K562 (cell line): ENCODE measurements around the gene VPS18. TPM values are rescaled to one million over a fixed set of nuclear protein-coding genes. Genes with fewer than 3 reads are reported as not detected.

Experiments
- FIP1L1 ChIP-seq: fragments of 200-400 bp; formaldehyde crosslinking; IDR thresholded peaks from 2 replicates; pipeline ENCODE4 v1.6.1; 2018; ENCODE audit warnings: mild to moderate bottlenecking, low read depth, low read length; ENCODE audit not compliant: poor library complexity, severe bottlenecking
- KDM1A ChIP-seq, 2 experiments: fragments of 450-650 bp; IDR thresholded peaks; 2 replicates each; pipeline ENCODE4 v1.6.1; 2016; ENCODE audit warnings: mild to moderate bottlenecking in 2 of 2
- RBBP5 ChIP-seq: fragments of 200-600 bp; sonication (generic); IDR thresholded peaks from 2 replicates; pipeline ENCODE4 v1.6.1; 2012; ENCODE audit warnings: borderline replicate concordance, mild to moderate bottlenecking, low read length, control low read depth, inconsistent platforms; ENCODE audit not compliant: insufficient read depth, poor library complexity, severe bottlenecking
- TGIF2 ChIP-seq: sonication (generic); formaldehyde crosslinking; IDR thresholded peaks from 2 replicates; pipeline ENCODE4 v1.8.1; 2022; ENCODE audit warnings: mild to moderate bottlenecking, missing genetic modification reagents, moderate library complexity
- polyA plus RNA-seq, 8 experiments: library from polyadenylated mRNA; depleted of rRNA in 4 of 8; stranded (reverse) in 5 of 8; unstranded in 3 of 8; fragments of >200 nt; fragmentation: Nextera tagmentation in 2 of 8; fragmentation: Illumina TruSeq in 1 of 8; extraction: Ambion mirVana in 2 of 8; extraction: Trizol in 1 of 8; gene quantifications; 2 replicates each; pipeline versions ENCODE4 v1.2.1 to v1.2.3, GENCODE V29; 2011 to 2014; ENCODE audit warnings: inconsistent platforms in 1 of 8, missing spikeins in 1 of 8
- total RNA-seq, 7 experiments: library from RNA; depleted of rRNA in 6 of 7; stranded (reverse); fragments of >200 nt in 6 of 7; fragmentation: Illumina TruSeq in 2 of 7; extraction: Trizol in 2 of 7; gene quantifications; 2 replicates each; pipeline versions ENCODE4 v1.2.1 to v1.2.3, GENCODE V29; 2011 to 2021; ENCODE audit warnings: low replicate concordance in 1 of 7
- TF ChIP-seq, protein P1 (sequence below): sonication (generic); formaldehyde crosslinking; IDR thresholded peaks from 2 replicates; pipeline ENCODE4 v1.8.0; 2023; ENCODE audit warnings: missing genetic modification reagents, mild to moderate bottlenecking, borderline replicate concordance
- TF ChIP-seq, protein P2 (sequence below), 2 experiments: fragments of 450-650 bp; formaldehyde crosslinking in 1 of 2; IDR thresholded peaks; 2 replicates each; pipeline versions ENCODE4 v1.4.0 to v1.6.1; 2014 to 2020; ENCODE audit warnings: mild to moderate bottlenecking in 2 of 2, borderline replicate concordance in 1 of 2, low read depth in 1 of 2
- TF ChIP-seq, protein P3 (sequence below), 2 experiments: fragments of 450-650 bp in 1 of 2; IDR thresholded peaks; 2 replicates each; pipeline ENCODE4 v1.6.1; 2011 to 2017; ENCODE audit warnings: low read depth in 2 of 2, antibody characterized with exemption in 1 of 2, borderline replicate concordance in 1 of 2, low read length in 1 of 2, mild to moderate bottlenecking in 1 of 2, mixed read lengths in 1 of 2; ENCODE audit not compliant: control insufficient read depth in 1 of 2

VPS18 gene
- total and polyA plus RNA-seq, 9 of the 15 experiments (the other 6 are each of a cell fraction or from before 2014, with no cell fraction given) = 0.73 to 19.9 (median 8.5) TPM

DNA sequence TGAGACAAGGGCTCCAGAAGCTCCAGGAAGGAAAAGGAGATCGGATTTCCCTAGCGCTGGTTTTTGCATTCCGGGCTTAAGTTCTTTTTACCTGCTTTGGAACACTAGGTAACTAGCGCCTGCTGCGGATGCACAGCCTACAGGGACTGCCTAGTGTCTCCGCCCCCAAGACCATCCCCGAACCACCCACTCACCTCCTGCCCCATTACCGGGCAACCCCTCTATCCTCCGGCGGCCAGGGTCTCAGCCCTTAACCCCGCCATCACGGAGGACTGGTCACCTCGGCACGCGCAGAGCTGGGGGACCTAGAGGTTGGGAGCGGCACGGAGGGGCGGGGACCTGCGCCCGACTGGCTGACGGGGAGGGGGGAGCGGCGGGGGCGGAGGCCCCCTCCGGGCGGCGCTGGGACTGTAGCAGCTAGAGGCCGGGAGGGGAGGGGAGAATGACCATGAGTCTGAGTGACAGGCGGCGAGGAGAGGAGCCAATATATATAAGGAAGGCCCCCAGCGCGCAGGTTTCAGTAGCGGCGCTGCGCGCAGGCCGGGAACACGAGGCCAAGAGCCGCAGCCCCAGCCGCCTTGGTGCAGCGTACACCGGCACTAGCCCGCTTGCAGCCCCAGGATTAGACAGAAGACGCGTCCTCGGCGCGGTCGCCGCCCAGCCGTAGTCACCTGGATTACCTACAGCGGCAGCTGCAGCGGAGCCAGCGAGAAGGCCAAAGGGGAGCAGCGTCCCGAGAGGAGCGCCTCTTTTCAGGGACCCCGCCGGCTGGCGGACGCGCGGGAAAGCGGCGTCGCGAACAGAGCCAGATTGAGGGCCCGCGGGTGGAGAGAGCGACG lies 34.8 kb downstream of the VPS18 start, which contains the start of gene DLL4 (continued):
- TF ChIP-seq, protein P1, sequence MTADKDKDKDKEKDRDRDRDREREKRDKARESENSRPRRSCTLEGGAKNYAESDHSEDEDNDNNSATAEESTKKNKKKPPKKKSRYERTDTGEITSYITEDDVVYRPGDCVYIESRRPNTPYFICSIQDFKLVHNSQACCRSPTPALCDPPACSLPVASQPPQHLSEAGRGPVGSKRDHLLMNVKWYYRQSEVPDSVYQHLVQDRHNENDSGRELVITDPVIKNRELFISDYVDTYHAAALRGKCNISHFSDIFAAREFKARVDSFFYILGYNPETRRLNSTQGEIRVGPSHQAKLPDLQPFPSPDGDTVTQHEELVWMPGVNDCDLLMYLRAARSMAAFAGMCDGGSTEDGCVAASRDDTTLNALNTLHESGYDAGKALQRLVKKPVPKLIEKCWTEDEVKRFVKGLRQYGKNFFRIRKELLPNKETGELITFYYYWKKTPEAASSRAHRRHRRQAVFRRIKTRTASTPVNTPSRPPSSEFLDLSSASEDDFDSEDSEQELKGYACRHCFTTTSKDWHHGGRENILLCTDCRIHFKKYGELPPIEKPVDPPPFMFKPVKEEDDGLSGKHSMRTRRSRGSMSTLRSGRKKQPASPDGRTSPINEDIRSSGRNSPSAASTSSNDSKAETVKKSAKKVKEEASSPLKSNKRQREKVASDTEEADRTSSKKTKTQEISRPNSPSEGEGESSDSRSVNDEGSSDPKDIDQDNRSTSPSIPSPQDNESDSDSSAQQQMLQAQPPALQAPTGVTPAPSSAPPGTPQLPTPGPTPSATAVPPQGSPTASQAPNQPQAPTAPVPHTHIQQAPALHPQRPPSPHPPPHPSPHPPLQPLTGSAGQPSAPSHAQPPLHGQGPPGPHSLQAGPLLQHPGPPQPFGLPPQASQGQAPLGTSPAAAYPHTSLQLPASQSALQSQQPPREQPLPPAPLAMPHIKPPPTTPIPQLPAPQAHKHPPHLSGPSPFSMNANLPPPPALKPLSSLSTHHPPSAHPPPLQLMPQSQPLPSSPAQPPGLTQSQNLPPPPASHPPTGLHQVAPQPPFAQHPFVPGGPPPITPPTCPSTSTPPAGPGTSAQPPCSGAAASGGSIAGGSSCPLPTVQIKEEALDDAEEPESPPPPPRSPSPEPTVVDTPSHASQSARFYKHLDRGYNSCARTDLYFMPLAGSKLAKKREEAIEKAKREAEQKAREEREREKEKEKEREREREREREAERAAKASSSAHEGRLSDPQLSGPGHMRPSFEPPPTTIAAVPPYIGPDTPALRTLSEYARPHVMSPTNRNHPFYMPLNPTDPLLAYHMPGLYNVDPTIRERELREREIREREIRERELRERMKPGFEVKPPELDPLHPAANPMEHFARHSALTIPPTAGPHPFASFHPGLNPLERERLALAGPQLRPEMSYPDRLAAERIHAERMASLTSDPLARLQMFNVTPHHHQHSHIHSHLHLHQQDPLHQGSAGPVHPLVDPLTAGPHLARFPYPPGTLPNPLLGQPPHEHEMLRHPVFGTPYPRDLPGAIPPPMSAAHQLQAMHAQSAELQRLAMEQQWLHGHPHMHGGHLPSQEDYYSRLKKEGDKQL (CRISPR knock-in tag) = peak; percentile 89; the same call in 1 of the 2 replicates
- TF ChIP-seq TGIF2 (CRISPR knock-in tag) = 0 out of 2 replicates have a peak, but pooled peaks have one; percentile 39
- TF ChIP-seq, protein P2, sequence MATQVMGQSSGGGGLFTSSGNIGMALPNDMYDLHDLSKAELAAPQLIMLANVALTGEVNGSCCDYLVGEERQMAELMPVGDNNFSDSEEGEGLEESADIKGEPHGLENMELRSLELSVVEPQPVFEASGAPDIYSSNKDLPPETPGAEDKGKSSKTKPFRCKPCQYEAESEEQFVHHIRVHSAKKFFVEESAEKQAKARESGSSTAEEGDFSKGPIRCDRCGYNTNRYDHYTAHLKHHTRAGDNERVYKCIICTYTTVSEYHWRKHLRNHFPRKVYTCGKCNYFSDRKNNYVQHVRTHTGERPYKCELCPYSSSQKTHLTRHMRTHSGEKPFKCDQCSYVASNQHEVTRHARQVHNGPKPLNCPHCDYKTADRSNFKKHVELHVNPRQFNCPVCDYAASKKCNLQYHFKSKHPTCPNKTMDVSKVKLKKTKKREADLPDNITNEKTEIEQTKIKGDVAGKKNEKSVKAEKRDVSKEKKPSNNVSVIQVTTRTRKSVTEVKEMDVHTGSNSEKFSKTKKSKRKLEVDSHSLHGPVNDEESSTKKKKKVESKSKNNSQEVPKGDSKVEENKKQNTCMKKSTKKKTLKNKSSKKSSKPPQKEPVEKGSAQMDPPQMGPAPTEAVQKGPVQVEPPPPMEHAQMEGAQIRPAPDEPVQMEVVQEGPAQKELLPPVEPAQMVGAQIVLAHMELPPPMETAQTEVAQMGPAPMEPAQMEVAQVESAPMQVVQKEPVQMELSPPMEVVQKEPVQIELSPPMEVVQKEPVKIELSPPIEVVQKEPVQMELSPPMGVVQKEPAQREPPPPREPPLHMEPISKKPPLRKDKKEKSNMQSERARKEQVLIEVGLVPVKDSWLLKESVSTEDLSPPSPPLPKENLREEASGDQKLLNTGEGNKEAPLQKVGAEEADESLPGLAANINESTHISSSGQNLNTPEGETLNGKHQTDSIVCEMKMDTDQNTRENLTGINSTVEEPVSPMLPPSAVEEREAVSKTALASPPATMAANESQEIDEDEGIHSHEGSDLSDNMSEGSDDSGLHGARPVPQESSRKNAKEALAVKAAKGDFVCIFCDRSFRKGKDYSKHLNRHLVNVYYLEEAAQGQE (IDR thresholded peaks at IDR 0.05; ENCODE audit: borderline replicate concordance) = peak; percentile 93
- TF ChIP-seq, protein P2 (CRISPR knock-in tag; IDR thresholded peaks at IDR 0.05; ENCODE audit: low read depth) = no peak
- peak; percentile 60 to 64; a peak in 3 of 4 replicates for TF ChIP-seq KDM1A (IDR thresholded peaks at IDR 0.05)
- peak; percentile 18 for TF ChIP-seq FIP1L1
- peak; percentile 65 for TF ChIP-seq RBBP5
- TF ChIP-seq, protein P3, sequence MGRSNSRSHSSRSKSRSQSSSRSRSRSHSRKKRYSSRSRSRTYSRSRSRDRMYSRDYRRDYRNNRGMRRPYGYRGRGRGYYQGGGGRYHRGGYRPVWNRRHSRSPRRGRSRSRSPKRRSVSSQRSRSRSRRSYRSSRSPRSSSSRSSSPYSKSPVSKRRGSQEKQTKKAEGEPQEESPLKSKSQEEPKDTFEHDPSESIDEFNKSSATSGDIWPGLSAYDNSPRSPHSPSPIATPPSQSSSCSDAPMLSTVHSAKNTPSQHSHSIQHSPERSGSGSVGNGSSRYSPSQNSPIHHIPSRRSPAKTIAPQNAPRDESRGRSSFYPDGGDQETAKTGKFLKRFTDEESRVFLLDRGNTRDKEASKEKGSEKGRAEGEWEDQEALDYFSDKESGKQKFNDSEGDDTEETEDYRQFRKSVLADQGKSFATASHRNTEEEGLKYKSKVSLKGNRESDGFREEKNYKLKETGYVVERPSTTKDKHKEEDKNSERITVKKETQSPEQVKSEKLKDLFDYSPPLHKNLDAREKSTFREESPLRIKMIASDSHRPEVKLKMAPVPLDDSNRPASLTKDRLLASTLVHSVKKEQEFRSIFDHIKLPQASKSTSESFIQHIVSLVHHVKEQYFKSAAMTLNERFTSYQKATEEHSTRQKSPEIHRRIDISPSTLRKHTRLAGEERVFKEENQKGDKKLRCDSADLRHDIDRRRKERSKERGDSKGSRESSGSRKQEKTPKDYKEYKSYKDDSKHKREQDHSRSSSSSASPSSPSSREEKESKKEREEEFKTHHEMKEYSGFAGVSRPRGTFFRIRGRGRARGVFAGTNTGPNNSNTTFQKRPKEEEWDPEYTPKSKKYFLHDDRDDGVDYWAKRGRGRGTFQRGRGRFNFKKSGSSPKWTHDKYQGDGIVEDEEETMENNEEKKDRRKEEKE (IDR thresholded peaks at IDR 0.05; ENCODE audit: borderline replicate concordance in 1 of 2, control insufficient read depth in 1 of 2, low read depth in 2 of 2, low read length in 1 of 2) = 0 out of 4 replicates have a peak, but pooled peaks of 1 of the 2 experiments have one; percentile 19
